Stimulated activated naive CD8-positive, alpha-beta T cell treated with anti-CD3 and anti-CD28 coated beads, Interleukin-15, amount 100 ng/mL, for 72 hours (primary cell): ENCODE data around the gene XPA.

ENCODE experiments used
- ATAC-seq: fragments of 150-1000 bp; cut with Tn5 transposase; 2 replicates; pipeline ENCODE4 v1.10.0; 2021; ENCODE audit warnings: mild to moderate bottlenecking, moderate library complexity
- DNase-seq, 2 donors: peaks; one replicate each; pipeline ENCODE4 v3.0.0; 2021 to 2022
- H3K27ac Mint-ChIP-seq, 2 donors: one replicate each; pipeline ENCODE4 v1.8.0; 2022; ENCODE audit warnings: mild to moderate bottlenecking in 2 of 2, mixed read lengths in 2 of 2, moderate library complexity in 2 of 2
- H3K27me3 Mint-ChIP-seq: one replicate; pipeline ENCODE4 v1.8.0; 2022; ENCODE audit warnings: mixed read lengths
- H3K4me1 Mint-ChIP-seq: one replicate; pipeline ENCODE4 v1.8.0; 2022; ENCODE audit warnings: mild to moderate bottlenecking, mixed read lengths
- H3K4me3 Mint-ChIP-seq, 2 donors: one replicate each; pipeline ENCODE4 v1.8.0; 2022; ENCODE audit warnings: mild to moderate bottlenecking in 2 of 2, mixed read lengths in 2 of 2, moderate library complexity in 1 of 2
- H3K9me3 Mint-ChIP-seq, 2 donors: one replicate each; pipeline ENCODE4 v1.8.0; 2022; ENCODE audit warnings: mixed read lengths in 2 of 2

Gene XPA

GRCh38 chr9:97645720-97646119, 51.4 kb downstream of the XPA start:
- H3K27ac Mint-ChIP-seq = peak overlapping the region in 1 of 2 donors; percentile 72
- H3K9me3 Mint-ChIP-seq = no peaks in the 10 kb centered on the region
- H3K27me3 Mint-ChIP-seq = no peaks in the 10 kb centered on the region
- H3K4me1 Mint-ChIP-seq = peaks cover under 1% of the 10 kb centered on the region
- ATAC-seq = no peak
- H3K4me3 Mint-ChIP-seq = no peak overlapping the region
- no peak for DNase-seq

DNA sequence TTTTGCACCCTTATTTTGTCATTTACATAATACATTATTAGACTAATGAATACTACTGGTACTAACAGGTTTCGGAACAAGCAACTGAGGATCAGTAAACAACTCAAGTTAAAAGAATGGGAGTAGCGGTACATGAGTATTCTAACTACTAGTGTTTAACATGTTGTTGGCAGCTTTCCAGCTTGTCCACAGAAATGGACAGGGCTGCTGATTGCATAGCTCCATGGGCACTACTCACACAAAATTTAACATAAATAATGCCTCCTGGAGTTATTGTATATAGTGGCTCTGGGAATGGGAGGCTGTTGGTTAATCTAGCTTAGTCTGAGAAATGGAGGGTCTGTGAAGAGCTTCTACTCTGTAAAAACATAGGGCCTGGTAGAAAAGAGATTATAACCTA, 56.8 kb downstream of the XPA start:
- DNase-seq (no peak), ATAC-seq (no peak)
- Mint-ChIP-seq H3K4me3 (no peak overlapping the region), H3K27me3 (no peaks in the 10 kb centered on the region), H3K4me1 (peaks cover 44% of the 10 kb centered on the region), H3K9me3 (no peaks in the 10 kb centered on the region), H3K27ac (peak overlapping the region in 1 of 2 donors; percentile 53)

GRCh38 chr9:97638666-97639065, 58.5 kb downstream of the XPA start:
- no peaks in the 10 kb centered on the region for H3K27me3 Mint-ChIP-seq
- H3K27ac Mint-ChIP-seq = no peak overlapping the region
- no peaks in the 10 kb centered on the region for H3K9me3 Mint-ChIP-seq
- H3K4me3 Mint-ChIP-seq = no peak overlapping the region
- peaks cover 57% of the 10 kb centered on the region for H3K4me1 Mint-ChIP-seq
- DNase-seq (no peak), ATAC-seq (no peak)

DNA sequence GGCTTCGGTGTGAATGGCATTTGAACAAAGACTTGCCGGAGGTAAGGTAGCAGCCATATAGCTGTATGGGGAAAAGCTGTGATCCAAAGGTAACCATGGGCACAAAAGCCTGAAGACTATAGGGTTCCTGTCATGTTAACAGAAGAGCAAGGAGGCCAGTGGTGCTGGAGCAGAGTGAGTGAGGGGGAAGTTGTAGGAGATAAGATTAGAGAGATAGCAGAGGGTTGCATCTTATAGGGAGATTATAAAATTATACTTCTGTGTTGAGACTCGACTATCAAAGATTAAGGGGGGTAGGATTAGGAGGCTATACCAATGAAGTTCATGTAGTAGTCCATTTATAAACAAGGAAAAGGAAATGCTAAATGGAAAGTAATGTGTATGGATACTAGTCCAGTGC, 60.2 kb downstream of the XPA start:
- H3K4me3 Mint-ChIP-seq = peak overlapping the region; percentile 14 to 52
- H3K27ac Mint-ChIP-seq = peak overlapping the region in 1 of 2 donors; percentile 40
- no peak for ATAC-seq

GRCh38 chr9:97635026-97635425, 62.1 kb downstream of the XPA start:
- ATAC-seq = no peak
- Mint-ChIP-seq H3K27ac (peak overlapping the region; percentile 21 to 98), H3K9me3 (no peaks in the 10 kb centered on the region), H3K4me1 (peaks cover 67% of the 10 kb centered on the region), H3K27me3 (no peaks in the 10 kb centered on the region), H3K4me3 (peak overlapping the region; percentile 91 to 98)
- DNase-seq = no peak

More for the DNA sequence above, 60.2 kb downstream of the XPA start:
- H3K4me1 Mint-ChIP-seq = peaks cover 59% of the 10 kb centered on the region
- no peaks in the 10 kb centered on the region for H3K27me3 Mint-ChIP-seq
- DNase-seq = no peak
- H3K9me3 Mint-ChIP-seq = no peaks in the 10 kb centered on the region

- H3K4me1 Mint-ChIP-seq = peaks cover 69% of the 10 kb centered on the region
- no peaks in the 10 kb centered on the region for H3K9me3 Mint-ChIP-seq
- DNase-seq (no peak), ATAC-seq (no peak)
- peak overlapping the region; percentile 98 for H3K27ac Mint-ChIP-seq
- H3K27me3 Mint-ChIP-seq = no peaks in the 10 kb centered on the region
- H3K4me3 Mint-ChIP-seq = peak overlapping the region; percentile 91 to 98
Observed at GRCh38 chr9:97633859-97634490, 63.2 kb downstream of the XPA start.

- Mint-ChIP-seq H3K4me3 (peak within 1 kb of the TSS; percentile 91 to 98), H3K27ac (peak within 1 kb of the TSS; percentile 98), H3K4me1 (peaks cover 66% of the 10 kb centered on the region), H3K9me3 (no peaks in the 10 kb centered on the region), H3K27me3 (no peaks in the 10 kb centered on the region)
- DNase-seq (peak; percentile 98), ATAC-seq (peak; percentile 93)
Observed at GRCh38 chr9:97632985-97633858, 63.9 kb downstream of the XPA start, which contains the start of the genes NCBP1 and TSTD2. TSS of gene NCBP1 (plus strand) at chr9:97633821. CDS start at chr9:97633882, 61 bp downstream. TSS of gene TSTD2 (minus strand) at chr9:97633368. CDS start at chr9:97627562, 5,806 bp downstream.

- Mint-ChIP-seq H3K4me1 (peaks cover 62% of the 10 kb centered on the region), H3K4me3 (peak overlapping the region; percentile 91 to 98), H3K27me3 (no peaks in the 10 kb centered on the region), H3K27ac (peak overlapping the region; percentile 98), H3K9me3 (no peaks in the 10 kb centered on the region)
- no peak for DNase-seq
- peak; percentile 9 for ATAC-seq
Observed at GRCh38 chr9:97632248-97632984, 64.7 kb downstream of the XPA start.

DNA sequence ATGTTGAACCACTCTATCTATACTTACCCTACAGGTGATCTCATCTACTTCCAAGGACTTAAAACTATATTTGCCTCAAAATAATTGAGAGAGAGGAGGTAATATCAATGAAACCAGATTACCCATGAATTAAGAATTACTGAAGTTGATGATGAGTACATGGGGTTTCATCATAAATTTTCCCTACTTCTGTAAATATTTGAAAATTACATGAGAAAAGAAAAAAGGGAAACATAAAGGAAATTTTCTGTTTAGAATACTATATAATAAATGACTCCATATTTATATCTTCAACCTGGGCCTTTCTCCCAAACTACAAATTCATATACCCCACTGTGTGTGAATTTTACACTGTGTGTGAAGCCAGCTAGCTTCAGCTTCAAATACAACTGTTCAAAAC, 66.5 kb downstream of the XPA start:
- no peak overlapping the region for H3K27ac Mint-ChIP-seq
- ATAC-seq = no peak
- peaks cover 53% of the 10 kb centered on the region for H3K4me1 Mint-ChIP-seq
- no peak overlapping the region for H3K4me3 Mint-ChIP-seq
- no peaks in the 10 kb centered on the region for H3K9me3 Mint-ChIP-seq
- no peak for DNase-seq
- H3K27me3 Mint-ChIP-seq = no peaks in the 10 kb centered on the region

GRCh38 chr9:97629156-97629555, 68.0 kb downstream of the XPA start:
- Mint-ChIP-seq H3K27me3 (no peaks in the 10 kb centered on the region), H3K27ac (no peak overlapping the region), H3K4me3 (no peak overlapping the region), H3K9me3 (no peaks in the 10 kb centered on the region), H3K4me1 (peaks cover 39% of the 10 kb centered on the region)
- ATAC-seq (no peak), DNase-seq (no peak)

DNA sequence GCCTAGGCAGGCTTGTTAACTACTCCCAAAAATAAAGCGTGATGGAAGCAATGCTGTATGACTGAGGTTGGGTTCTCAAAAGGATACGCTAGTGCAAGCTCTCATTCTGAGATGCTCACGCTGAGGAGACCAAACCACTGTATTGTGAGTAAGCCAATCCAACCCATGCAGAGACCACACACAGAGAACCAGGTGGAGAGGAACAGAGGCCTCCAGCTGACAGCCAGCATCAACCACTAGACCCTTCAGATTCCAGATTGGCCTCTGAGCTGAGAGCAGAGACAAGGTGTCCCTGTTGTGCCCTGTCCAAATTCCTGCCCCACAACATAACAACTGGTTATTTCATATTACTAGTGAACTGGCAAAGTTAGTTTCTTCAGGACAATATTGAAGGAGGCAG, 68.5 kb downstream of the XPA start:
- no peak for DNase-seq
- Mint-ChIP-seq H3K9me3 (no peaks in the 10 kb centered on the region), H3K4me3 (no peak overlapping the region), H3K4me1 (peaks cover 38% of the 10 kb centered on the region), H3K27me3 (no peaks in the 10 kb centered on the region), H3K27ac (no peak overlapping the region)
- ATAC-seq = no peak

DNA sequence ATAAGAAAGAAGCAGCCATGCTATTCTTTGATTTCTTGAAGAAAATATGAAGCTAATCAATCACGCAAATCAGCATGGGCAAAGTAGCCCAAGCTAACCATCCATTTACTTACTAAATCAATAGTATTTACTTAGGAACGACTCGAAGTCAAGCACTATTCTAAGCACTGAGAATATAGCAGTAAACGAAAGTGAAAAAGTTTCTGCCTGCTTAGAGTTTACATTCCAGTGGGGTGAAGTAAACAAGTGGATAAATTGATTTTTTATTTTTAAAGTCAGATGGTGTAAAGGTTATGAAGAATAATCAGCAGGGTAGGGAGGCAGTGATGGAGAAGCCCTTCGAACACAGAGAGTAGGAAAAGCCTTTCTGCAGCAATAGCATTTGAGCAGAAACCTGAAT, 69.5 kb downstream of the XPA start:
- Mint-ChIP-seq H3K4me3 (no peak overlapping the region), H3K27me3 (no peaks in the 10 kb centered on the region), H3K9me3 (no peaks in the 10 kb centered on the region), H3K4me1 (peaks cover 38% of the 10 kb centered on the region), H3K27ac (no peak overlapping the region)
- DNase-seq = no peak
- no peak for ATAC-seq

- peaks cover 27% of the 10 kb centered on the region for H3K4me1 Mint-ChIP-seq
- no peak for DNase-seq
- no peak for ATAC-seq
- no peak overlapping the region for H3K4me3 Mint-ChIP-seq
- H3K27me3 Mint-ChIP-seq = no peaks in the 10 kb centered on the region
- no peak overlapping the region for H3K27ac Mint-ChIP-seq
- H3K9me3 Mint-ChIP-seq = no peaks in the 10 kb centered on the region
Observed at GRCh38 chr9:97625620-97626019, 71.5 kb downstream of the XPA start.
